Islet precursor cell (in vitro differentiated cells): ENCODE results near the gene EDARADD.

Experiments used
- DNase-seq: peaks from one replicate; pipeline ENCODE4 v3.0.0-alpha.2; 2018

The EDARADD gene

DNA sequence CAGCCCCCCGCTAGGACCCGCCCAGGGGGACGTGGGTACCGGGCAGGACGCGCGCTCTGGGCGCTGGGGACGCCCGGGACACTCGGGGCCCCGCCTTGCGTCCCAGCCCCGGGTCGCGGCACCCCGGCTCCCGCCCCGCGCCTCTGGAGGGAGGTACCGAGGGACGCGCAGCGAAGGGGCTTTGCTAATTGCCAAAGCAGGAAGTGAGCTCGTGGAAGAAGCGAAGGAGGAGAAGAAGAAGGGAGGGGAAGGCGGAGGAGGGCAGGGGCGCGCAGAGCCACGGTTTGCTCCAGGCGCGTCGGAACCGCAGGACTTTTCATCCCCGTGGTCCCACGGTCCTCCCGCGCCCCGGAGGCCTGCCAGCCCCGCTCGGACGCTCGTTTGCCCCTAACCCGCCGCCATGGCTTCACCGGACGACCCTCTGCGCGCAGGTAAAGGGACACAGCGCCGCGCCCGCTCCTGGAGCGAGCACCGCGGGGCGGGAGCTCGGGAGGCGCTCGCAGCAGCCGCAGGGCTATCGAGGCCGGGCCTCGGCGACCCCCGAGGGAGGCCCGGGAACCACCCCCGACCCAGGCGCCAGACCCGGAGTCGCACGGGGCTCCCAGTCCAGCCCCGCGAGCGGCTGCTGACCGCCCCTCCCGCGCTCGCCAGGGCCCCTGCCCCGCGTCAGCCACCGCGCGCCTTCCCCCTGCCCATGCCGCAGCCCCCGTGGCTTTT is 1.3 kb downstream of the EDARADD start:
- DNase-seq = peak; percentile 85

DNA sequence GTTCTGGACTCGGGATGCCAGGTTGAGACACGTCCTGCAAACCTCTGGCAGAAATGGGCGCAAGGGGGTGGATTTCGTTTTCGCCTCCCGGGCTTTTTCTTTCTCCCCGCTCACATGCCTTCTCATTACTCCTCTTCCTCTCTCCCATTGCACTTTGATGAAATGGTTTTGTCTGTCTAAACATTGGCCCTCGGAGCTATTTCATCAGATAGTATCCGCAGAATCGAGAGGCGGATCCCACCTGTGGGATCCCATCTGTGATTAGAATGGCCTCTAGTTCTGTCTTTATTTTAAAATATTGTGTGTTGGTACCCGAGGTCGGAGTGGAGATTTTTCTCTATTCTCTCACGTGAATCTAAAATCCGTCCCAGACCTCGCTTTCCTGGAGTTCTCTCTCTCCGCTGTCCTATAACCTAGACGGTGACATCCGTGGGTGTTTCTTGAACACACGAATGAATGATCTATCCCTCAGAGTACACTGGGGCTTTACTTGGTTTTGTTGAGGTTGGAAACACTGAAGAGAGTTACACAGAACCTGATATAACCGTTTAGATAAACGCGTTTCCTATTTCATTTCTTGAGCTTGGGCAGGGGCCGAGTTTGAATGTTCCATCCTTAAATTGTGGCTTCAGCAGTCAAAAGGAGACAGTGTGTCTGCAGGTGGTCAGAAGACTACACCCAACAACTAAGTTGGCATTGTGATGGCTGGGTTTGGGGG is 2.0 kb downstream of the EDARADD start:
- DNase-seq = no peak

DNA sequence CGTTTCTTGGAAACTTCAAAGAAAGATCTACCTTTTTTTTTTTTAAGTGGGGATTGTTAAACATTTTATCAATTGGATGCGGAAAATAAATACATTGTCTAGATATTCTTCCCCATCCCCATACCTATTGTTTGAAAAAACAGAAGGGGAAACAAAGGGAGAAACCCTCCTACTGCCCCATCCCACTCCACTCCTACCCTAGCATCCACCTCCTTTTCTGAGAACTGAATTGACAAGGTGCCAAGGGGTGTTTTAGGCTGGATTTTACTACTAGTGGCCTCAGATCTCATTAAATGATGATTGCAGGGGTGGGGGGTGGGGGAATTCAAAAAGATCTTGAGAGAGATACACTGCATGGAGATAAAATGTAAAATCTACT is 2.6 kb downstream of the EDARADD start:
- DNase-seq = no peak

DNA sequence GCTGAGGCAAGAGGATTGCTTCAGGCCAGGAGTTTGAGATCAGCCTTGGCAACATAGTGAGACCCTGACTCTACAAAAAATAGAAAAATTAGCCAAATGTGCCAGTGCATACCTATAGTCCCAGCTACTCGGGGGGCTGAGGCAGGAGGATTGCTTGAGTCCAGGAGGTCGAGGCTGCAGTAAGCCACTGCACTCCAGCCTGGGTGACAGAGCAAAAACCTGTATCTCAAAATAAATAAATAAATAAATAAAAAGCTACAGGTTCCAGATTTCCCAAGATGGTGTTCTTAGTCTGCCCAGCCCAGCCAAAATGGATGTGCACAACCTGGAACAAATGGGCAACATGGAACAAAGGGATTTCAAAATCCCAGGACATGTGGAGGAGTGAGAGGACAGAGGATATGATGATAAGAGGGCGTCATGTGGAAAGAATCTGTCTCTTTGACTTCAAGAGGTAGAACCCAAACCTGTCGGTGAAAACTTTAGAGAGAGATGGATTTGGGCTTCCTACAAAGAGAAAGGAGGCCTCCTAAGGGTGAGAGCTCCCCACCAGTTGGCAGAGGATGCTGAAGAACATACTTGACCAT is 3.2 kb downstream of the EDARADD start:
- no peak for DNase-seq

DNA sequence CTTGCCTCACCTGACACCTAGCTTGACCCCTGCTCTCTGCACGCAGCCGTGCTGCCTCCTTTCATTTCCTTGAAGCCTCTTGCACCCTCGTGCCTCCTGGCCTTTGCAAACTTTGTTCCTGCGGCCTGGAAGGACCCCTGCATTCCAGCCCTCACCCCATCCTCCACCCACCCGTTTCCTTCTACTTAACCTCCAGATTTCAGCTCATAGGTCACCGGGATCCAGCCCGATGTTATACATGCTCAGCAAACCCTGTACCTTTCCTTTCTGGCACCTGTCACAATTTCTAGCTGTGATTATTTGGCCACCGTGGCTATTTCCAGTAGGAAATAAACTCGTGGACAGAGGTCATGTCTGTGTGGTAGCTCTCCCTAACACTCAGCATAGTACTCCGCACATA is 4.5 kb downstream of the EDARADD start:
- no peak for DNase-seq

- peak; percentile 65 for DNase-seq
Observed at GRCh38 chr1:236400061-236400603, 6.0 kb downstream of the EDARADD start.

- DNase-seq = no peak
Observed at GRCh38 chr1:236401698-236402097, 7.6 kb downstream of the EDARADD start.

DNA sequence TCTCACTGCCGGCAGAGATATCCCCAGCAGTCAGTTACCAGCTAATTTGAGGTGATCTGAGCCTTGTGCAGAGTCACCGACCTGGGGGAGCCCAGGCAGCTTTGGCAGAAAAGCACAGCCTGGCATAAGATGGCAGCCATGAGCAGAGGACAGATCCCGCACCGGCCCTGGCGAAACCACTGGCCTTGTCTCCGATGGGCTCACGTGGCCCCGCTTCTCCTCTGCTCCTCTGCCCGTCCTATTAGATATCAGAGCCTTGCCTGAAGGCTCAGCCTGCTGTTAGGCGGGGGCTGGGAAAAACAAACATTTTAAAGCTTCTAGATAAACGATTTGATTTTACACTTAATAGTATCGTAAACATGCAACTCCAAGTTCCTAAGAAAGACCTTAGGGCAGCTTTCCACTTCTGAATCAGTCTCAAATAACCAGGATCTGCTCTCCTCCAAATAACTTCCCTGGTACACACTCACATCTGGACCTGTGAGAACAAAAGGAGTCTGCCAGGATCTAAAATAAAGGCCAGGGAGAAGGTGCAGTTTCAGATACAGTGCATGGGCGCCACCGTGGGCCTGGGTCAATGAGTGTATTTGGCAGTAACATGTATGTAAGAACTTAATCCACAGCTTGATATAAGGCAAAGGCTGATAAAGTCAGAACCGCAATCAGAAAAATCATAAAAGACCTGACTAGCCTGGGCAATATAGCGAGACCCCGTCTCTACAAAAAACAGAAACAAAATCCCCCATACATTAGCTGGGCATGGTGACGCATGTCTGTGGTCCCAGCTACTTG is 10.0 kb downstream of the EDARADD start:
- DNase-seq = peak; percentile 43

DNA sequence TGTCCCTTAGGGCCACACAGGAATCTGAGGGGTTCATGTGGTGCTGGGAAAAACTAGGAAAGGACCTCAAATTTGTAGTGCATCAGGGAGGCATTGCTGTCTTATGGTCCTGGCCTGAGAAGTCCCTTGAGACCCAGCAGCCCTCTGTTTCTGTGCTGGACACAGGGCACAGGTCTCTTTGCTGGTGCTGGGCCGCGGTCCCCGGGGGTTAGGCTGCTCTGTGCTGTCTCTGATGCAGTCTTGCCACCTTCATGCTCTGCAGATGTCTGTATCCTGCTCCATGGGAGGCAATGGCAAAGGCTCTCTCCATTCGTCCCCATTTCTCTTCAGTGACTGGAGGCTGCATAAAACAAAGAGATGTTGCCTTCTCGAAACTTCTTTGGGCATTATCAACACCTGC is 13.0 kb downstream of the EDARADD start:
- DNase-seq = peak; percentile 44

DNA sequence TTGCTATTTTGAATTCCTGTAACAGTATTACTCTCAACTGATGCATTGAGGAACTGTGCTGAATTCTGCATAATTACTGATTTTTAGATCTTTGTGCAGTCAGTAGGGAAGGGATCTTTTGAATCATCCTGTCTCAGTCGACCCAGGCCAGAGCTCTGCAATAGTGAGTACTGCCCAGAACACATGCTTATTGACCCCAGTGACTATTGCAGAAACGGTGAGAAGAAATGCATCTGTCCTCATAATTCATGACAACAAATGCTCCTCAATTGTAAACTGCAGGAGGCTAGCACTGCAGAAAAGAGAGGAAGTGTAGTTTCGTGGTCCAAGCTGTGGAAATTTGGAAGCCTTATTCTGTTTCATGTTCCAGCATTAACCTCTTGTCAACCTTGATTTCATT is 19.6 kb downstream of the EDARADD start:
- no peak for DNase-seq

GRCh38 chr1:236416165-236416564 is 22.1 kb downstream of the EDARADD start:
- DNase-seq = no peak

DNA sequence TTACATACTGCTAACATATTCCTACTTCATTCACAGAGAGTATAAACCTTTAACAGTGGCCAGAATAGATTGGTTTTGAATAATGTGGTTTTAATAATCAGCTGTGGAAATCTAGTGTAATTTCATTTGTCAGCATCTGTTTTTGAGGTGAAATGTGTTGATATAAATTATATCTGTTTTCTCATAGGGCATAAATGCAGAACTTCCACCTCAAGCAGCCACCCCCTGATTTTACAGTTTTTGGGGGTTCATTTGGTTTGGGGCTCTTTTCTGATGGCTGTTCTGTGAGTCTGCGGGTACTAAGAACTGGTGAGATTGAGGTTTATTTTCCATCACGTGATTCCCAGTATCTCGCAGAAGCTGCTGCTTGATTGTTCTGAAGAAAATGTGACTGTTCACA is 23.2 kb downstream of the EDARADD start:
- DNase-seq = no peak

DNA sequence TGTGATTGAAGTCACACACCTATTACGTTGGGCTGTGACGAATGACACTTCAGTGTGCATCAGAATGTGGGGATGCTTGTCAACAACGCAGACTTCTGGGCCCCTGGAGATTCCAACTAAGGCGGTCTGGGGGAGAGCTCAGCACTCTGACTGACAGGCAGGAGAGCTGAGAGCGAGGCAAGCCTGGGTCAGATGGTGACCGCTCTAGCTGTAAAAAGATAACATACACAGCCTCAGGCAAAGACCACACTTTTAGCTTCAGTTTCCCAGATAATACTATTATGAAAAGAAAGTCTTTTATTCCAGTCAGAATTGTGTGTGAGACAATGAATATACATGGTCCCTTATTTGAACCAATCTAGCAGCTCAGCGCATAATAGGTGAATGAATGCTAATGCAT is 25.4 kb downstream of the EDARADD start:
- DNase-seq = no peak

DNA sequence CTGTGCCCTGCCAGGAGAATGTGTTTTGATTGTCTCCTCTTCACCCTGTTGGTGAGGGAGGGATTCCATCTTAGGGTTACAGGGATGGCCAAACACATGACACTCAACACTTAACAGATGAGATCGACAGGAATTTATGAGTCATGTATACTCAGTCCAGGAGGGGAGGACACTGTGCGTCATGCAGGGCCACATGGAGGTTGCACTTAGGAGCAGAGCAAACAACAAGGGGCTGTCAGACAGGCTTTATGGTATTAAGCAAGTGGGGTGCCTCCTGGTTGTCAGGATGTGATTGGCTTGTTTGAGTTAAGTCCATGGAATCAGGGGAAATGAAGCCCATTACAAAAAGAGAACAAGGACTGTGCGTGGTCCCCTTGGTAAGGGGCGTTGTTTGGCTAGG is 26.9 kb downstream of the EDARADD start:
- no peak for DNase-seq

DNA sequence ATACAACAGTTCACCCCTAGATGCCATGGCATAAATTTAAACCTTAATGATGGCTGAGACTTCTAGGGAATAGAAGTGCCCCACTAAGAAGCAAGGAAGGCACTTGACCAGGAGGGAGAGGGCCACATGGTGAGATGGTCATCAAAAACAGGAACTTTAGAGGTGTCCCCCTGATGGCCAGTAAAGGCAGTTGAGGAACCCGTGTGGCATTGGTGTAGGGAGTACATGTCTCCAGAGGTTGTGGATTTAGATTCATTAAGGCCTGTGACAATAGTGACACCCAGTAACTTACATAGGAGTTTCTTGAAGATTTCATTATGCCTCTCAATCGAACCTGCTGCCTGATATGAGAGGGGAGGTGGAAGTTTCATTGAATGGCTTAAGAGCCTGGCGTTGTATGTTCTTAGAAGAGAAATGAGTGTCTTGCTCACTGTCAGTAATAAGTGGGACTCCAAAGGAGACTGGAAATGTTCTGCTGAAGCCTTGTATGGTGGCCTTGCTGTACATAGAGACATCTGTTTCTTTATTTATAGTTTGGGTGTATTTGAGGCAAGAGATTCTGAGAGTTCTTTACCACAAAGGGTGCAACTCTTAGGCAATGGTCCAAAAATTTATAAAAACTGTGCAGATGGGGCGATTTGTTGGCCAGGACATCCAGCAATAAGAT is 27.9 kb downstream of the EDARADD start:
- DNase-seq = no peak

- no peak for DNase-seq
Observed at GRCh38 chr1:236422517-236422876, 28.4 kb downstream of the EDARADD start.

- no peak for DNase-seq
Observed at GRCh38 chr1:236425031-236425663, 31.1 kb downstream of the EDARADD start.

DNA sequence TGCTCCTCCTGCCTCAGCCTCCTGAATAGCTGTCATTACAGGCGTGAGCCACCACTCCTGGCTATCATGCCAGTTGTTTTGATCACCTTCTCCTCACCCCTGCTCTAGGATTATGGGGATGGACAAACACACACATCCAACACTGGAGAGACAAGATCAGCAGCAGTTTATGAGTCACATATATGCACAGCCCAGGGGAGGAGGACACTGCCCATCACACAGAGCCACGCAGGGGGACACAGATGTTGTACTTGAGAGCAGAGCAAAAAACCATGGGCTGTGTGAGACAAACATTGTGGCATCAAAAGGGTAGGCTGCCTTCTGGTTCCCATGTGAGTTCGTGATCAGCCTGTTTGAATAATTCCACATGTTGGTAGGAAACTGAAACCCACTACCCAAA is 32.1 kb downstream of the EDARADD start:
- DNase-seq = no peak

DNA sequence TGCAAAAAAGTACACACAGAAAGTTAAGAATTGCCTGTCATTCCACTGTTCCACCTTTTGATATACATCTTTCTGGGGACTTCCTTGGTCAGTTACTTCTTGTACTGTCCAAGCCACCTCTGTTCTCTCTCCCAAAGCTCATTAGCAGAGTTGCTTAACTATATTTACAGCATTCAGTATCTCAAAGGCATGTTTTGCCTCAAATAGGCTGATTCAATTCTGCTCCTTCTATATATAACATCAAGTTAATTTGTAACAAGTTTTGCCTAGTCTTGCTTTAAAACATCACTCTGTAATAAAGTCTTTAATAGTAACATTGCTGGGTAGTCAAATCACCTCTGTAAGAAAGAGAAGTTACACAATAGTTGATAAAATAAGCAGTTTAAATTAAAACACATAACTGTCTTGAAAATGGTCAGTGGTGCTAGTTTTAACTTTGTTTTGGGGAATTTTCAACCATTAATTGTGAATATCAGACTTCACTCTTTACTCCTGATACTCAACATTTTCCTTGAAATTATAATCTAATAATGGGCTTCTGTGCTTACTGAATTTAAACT is 35.7 kb downstream of the EDARADD start:
- DNase-seq = no peak

GRCh38 chr1:236433819-236434315 is 39.8 kb downstream of the EDARADD start:
- no peak for DNase-seq

DNA sequence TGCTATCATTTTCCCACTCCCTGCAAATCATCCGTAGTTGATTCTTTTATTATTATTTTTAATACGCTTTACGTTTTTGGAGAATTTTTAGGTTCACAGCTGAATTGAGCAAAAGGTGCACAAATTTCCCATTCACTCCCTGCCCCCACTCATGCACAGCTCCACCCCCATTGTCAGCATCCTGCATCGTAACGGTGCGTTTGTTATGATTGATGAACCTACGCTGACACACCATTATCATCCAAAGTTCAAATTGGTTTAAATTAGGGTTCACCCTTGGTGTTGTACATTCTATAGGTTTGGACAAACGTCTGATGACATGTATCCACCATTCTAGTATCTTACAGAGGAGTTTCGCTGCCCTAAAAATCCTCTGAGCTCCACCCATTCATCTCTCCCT is 44.5 kb downstream of the EDARADD start:
- no peak for DNase-seq

DNA sequence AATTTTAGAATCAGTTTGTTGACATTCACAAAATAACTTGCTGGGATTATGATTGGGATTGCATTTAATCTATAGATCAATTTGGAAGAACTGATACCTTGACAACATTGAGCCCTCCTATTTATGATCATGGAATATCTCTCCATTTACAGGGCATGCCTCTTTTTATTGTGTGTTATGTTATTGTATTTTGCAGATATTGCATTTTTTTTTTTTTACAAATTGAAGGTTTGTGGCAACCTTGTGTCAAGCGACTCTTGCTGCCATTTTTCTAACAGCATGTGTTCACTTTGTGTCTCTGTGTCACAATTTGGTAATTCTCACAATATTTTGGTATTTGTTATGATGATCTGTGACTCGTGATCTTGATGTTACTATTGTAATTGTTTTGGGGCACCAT is 46.3 kb downstream of the EDARADD start:
- no peak for DNase-seq
